Activated T-helper 17 cell treated with anti-CD3 and anti-CD28 coated beads, Interleukin-2, amount 50 U/mL, for 72 hours (primary cell): Measurements from ENCODE around the gene UGT1A5. TPM values are rescaled to one million over a fixed set of nuclear protein-coding genes. Genes with fewer than 3 reads are reported as not detected.
"Not testable (repeated sequence)": the region's sequence is repeated elsewhere in the genome, so short reads cannot be mapped to it uniquely, and the experiment has no call there.

Source experiments
- ATAC-seq: fragments of 150-1000 bp; cut with Tn5 transposase; replicated peaks from 2 replicates; pipeline ENCODE4 v1.10.0; 2021; ENCODE audit warnings: mild to moderate bottlenecking, moderate library complexity
- H3K27ac Mint-ChIP-seq: one replicate; pipeline ENCODE4 v1.8.0; 2022; ENCODE audit warnings: mixed read lengths
- H3K27me3 Mint-ChIP-seq: one replicate; pipeline ENCODE4 v1.8.0; 2022; ENCODE audit warnings: mixed read lengths
- H3K36me3 Mint-ChIP-seq: one replicate; pipeline ENCODE4 v1.8.0; 2022; ENCODE audit warnings: low read depth, mild to moderate bottlenecking, mixed read lengths
- H3K4me1 Mint-ChIP-seq: one replicate; pipeline ENCODE4 v1.8.0; 2022; ENCODE audit warnings: mixed read lengths
- H3K4me3 Mint-ChIP-seq: one replicate; pipeline ENCODE4 v1.8.0; 2022; ENCODE audit warnings: mild to moderate bottlenecking, mixed read lengths
- H3K9me3 Mint-ChIP-seq: one replicate; pipeline ENCODE4 v1.8.0; 2022; ENCODE audit warnings: mixed read lengths
- total RNA-seq, 2 donors: library from RNA; stranded (reverse); gene quantifications; one replicate each; pipeline ENCODE4 v1.2.3, GENCODE V29; 2022

Gene UGT1A5
- total RNA-seq, 2 donors from 2014 or later = not detected

- Mint-ChIP-seq H3K27ac (no peak overlapping the region), H3K4me3 (no peak overlapping the region), H3K4me1 (no peaks in the 10 kb centered on the region), H3K27me3 (peaks cover 31% of the 10 kb centered on the region), H3K9me3 (peaks cover 7% of the 10 kb centered on the region), H3K36me3 (no peaks in the 10 kb centered on the region)
- no peak for ATAC-seq
These were observed 34.5 kb downstream of the UGT1A5 start for GRCh38 chr2:233747283-233747544.

GRCh38 chr2:233750689-233751088 is 38.0 kb downstream of the UGT1A5 start:
- not testable (repeated sequence) for H3K36me3 Mint-ChIP-seq, H3K4me1 Mint-ChIP-seq, H3K9me3 Mint-ChIP-seq, H3K4me3 Mint-ChIP-seq, H3K27ac Mint-ChIP-seq, ATAC-seq
- peaks cover 39% of the 10 kb centered on the region for H3K27me3 Mint-ChIP-seq

- peaks cover 39% of the 10 kb centered on the region for H3K27me3 Mint-ChIP-seq
- not testable (repeated sequence) for H3K36me3 Mint-ChIP-seq, H3K4me3 Mint-ChIP-seq, ATAC-seq, H3K27ac Mint-ChIP-seq, H3K9me3 Mint-ChIP-seq, H3K4me1 Mint-ChIP-seq
These were observed 38.7 kb downstream of the UGT1A5 start for GRCh38 chr2:233751212-233752009.

GRCh38 chr2:233754872-233755611 is 42.3 kb downstream of the UGT1A5 start:
- ATAC-seq = no peak
- no peaks in the 10 kb centered on the region for H3K4me1 Mint-ChIP-seq
- H3K9me3 Mint-ChIP-seq = peaks cover 4% of the 10 kb centered on the region
- H3K27me3 Mint-ChIP-seq = peaks cover 14% of the 10 kb centered on the region
- no peaks in the 10 kb centered on the region for H3K36me3 Mint-ChIP-seq
- no peak overlapping the region for H3K27ac Mint-ChIP-seq
- no peak overlapping the region for H3K4me3 Mint-ChIP-seq

GRCh38 chr2:233756429-233757081 is 43.8 kb downstream of the UGT1A5 start:
- Mint-ChIP-seq H3K27ac (no peak overlapping the region), H3K4me1 (no peaks in the 10 kb centered on the region), H3K4me3 (no peak overlapping the region), H3K27me3 (peaks cover 12% of the 10 kb centered on the region), H3K36me3 (no peaks in the 10 kb centered on the region), H3K9me3 (peaks cover 3% of the 10 kb centered on the region)
- no peak for ATAC-seq

GRCh38 chr2:233758141-233758540 is 45.4 kb downstream of the UGT1A5 start:
- no peaks in the 10 kb centered on the region for H3K36me3 Mint-ChIP-seq
- no peak overlapping the region for H3K4me3 Mint-ChIP-seq
- peaks cover 8% of the 10 kb centered on the region for H3K27me3 Mint-ChIP-seq
- no peaks in the 10 kb centered on the region for H3K4me1 Mint-ChIP-seq
- no peak overlapping the region for H3K27ac Mint-ChIP-seq
- no peak for ATAC-seq
- H3K9me3 Mint-ChIP-seq = no peaks in the 10 kb centered on the region

GRCh38 chr2:233758849-233759248 is 46.1 kb downstream of the UGT1A5 start:
- H3K36me3 Mint-ChIP-seq = no peaks in the 10 kb centered on the region
- ATAC-seq = no peak
- H3K4me1 Mint-ChIP-seq = no peaks in the 10 kb centered on the region
- H3K27ac Mint-ChIP-seq = no peak overlapping the region
- H3K27me3 Mint-ChIP-seq = peaks cover 9% of the 10 kb centered on the region
- H3K4me3 Mint-ChIP-seq = no peak overlapping the region
- no peaks in the 10 kb centered on the region for H3K9me3 Mint-ChIP-seq

GRCh38 chr2:233760043-233760442 is 47.3 kb downstream of the UGT1A5 start, which contains the start of gene UGT1A1:
Gene UGT1A1, plus strand, starts transcription at chr2:233760270. Its CDS starts 18 bp downstream, at chr2:233760288.
- no peaks in the 10 kb centered on the region for H3K36me3 Mint-ChIP-seq
- H3K4me1 Mint-ChIP-seq = peaks cover 5% of the 10 kb centered on the region
- no peaks in the 10 kb centered on the region for H3K9me3 Mint-ChIP-seq
- H3K4me3 Mint-ChIP-seq = no peak within 1 kb of the TSS
- ATAC-seq = no peak
- H3K27me3 Mint-ChIP-seq = peaks cover 20% of the 10 kb centered on the region
- H3K27ac Mint-ChIP-seq = no peak within 1 kb of the TSS

GRCh38 chr2:233761040-233761769 is 48.5 kb downstream of the UGT1A5 start:
- peaks cover 5% of the 10 kb centered on the region for H3K4me1 Mint-ChIP-seq
- no peaks in the 10 kb centered on the region for H3K36me3 Mint-ChIP-seq
- no peak overlapping the region for H3K4me3 Mint-ChIP-seq
- H3K9me3 Mint-ChIP-seq = no peaks in the 10 kb centered on the region
- H3K27ac Mint-ChIP-seq = no peak overlapping the region
- no peak for ATAC-seq
- peaks cover 24% of the 10 kb centered on the region for H3K27me3 Mint-ChIP-seq

- no peaks in the 10 kb centered on the region for H3K9me3 Mint-ChIP-seq
- H3K27me3 Mint-ChIP-seq = peaks cover 33% of the 10 kb centered on the region
- no peak for ATAC-seq
- no peak overlapping the region for H3K27ac Mint-ChIP-seq
- H3K4me3 Mint-ChIP-seq = no peak overlapping the region
- peaks cover 5% of the 10 kb centered on the region for H3K4me1 Mint-ChIP-seq
- H3K36me3 Mint-ChIP-seq = no peaks in the 10 kb centered on the region
These were observed 51.6 kb downstream of the UGT1A5 start for GRCh38 chr2:233764264-233764663.

GRCh38 chr2:233764761-233765160 is 52.1 kb downstream of the UGT1A5 start:
- Mint-ChIP-seq H3K4me1 (peaks cover 5% of the 10 kb centered on the region), H3K27ac (no peak overlapping the region), H3K27me3 (peaks cover 35% of the 10 kb centered on the region), H3K4me3 (no peak overlapping the region), H3K9me3 (no peaks in the 10 kb centered on the region), H3K36me3 (no peaks in the 10 kb centered on the region)
- ATAC-seq = no peak

GRCh38 chr2:233766416-233766815 is 53.7 kb downstream of the UGT1A5 start:
- peaks cover 38% of the 10 kb centered on the region for H3K27me3 Mint-ChIP-seq
- no peak overlapping the region for H3K27ac Mint-ChIP-seq
- no peak for ATAC-seq
- no peak overlapping the region for H3K4me3 Mint-ChIP-seq
- H3K4me1 Mint-ChIP-seq = peaks cover 5% of the 10 kb centered on the region
- H3K36me3 Mint-ChIP-seq = no peaks in the 10 kb centered on the region
- H3K9me3 Mint-ChIP-seq = no peaks in the 10 kb centered on the region

GRCh38 chr2:233768076-233768475 is 55.4 kb downstream of the UGT1A5 start:
- no peaks in the 10 kb centered on the region for H3K9me3 Mint-ChIP-seq
- H3K27ac Mint-ChIP-seq = no peak overlapping the region
- ATAC-seq = no peak
- no peaks in the 10 kb centered on the region for H3K36me3 Mint-ChIP-seq
- H3K4me1 Mint-ChIP-seq = peaks cover 5% of the 10 kb centered on the region
- peaks cover 40% of the 10 kb centered on the region for H3K27me3 Mint-ChIP-seq
- no peak overlapping the region for H3K4me3 Mint-ChIP-seq

- no peaks in the 10 kb centered on the region for H3K9me3 Mint-ChIP-seq
- peaks cover 30% of the 10 kb centered on the region for H3K27me3 Mint-ChIP-seq
- peaks cover 3% of the 10 kb centered on the region for H3K4me1 Mint-ChIP-seq
- H3K4me3 Mint-ChIP-seq = no peak overlapping the region
- ATAC-seq = no peak
- no peaks in the 10 kb centered on the region for H3K36me3 Mint-ChIP-seq
- H3K27ac Mint-ChIP-seq = no peak overlapping the region
These were observed 56.6 kb downstream of the UGT1A5 start for GRCh38 chr2:233769260-233769659.
